K562 (cell line): ENCODE measurements around the gene OR2Y1. TPM values are rescaled to one million over a fixed set of nuclear protein-coding genes. Genes with fewer than 3 reads are reported as not detected.

Experiments
- ATF2 ChIP-seq: sonication (generic); formaldehyde crosslinking; IDR thresholded peaks from 2 replicates; pipeline ENCODE4 v1.8.1; 2022; ENCODE audit warnings: missing genetic modification reagents
- CBFA2T2 ChIP-seq: fragments of 450-650 bp; conservative IDR thresholded peaks from 2 replicates; pipeline ENCODE4 v1.6.1; 2017; ENCODE audit warnings: mild to moderate bottlenecking
- CCAR2 ChIP-seq: fragments of 200-400 bp; formaldehyde crosslinking; IDR thresholded peaks from 2 replicates; pipeline ENCODE4 v1.6.1; 2017; ENCODE audit warnings: mild to moderate bottlenecking, low read depth, low read length
- CREB1 ChIP-seq, 2 experiments: sonication (generic) in 1 of 2; formaldehyde crosslinking in 1 of 2; IDR thresholded peaks; 2 replicates each; pipeline versions ENCODE4 v1.6.1 to v1.8.0; 2012 to 2022; ENCODE audit warnings: inconsistent platforms in 1 of 2, mild to moderate bottlenecking in 1 of 2, missing genetic modification reagents in 1 of 2, moderate library complexity in 1 of 2
- GTF3C2 ChIP-seq: IDR thresholded peaks from 3 replicates; pipeline ENCODE4 v1.6.1; 2011; ENCODE audit warnings: borderline replicate concordance, mild to moderate bottlenecking, moderate library complexity; ENCODE audit not compliant: insufficient read length; ENCODE audit errors: extremely low read depth
- NFYB ChIP-seq: IDR thresholded peaks from 2 replicates; pipeline ENCODE4 v1.6.1; 2011; ENCODE audit warnings: mild to moderate bottlenecking, moderate library complexity; ENCODE audit not compliant: insufficient read length; ENCODE audit errors: extremely low read depth
- POLR2B ChIP-seq: fragments of 450-650 bp; IDR thresholded peaks from 2 replicates; pipeline ENCODE4 v1.6.1; 2018; ENCODE audit warnings: low read depth; ENCODE audit not compliant: partially characterized antibody
- PURB ChIP-seq: sonication (generic); formaldehyde crosslinking; IDR thresholded peaks from 2 replicates; pipeline ENCODE4 v1.9.0; 2021; ENCODE audit warnings: low read depth, mild to moderate bottlenecking, missing genetic modification reagents
- ZNF764 ChIP-seq: fragments of 250-450 bp; sonication (Bioruptor Pico); IDR thresholded peaks from 2 replicates; pipeline ENCODE4 v1.4.0; 2020; ENCODE audit warnings: low read depth, mild to moderate bottlenecking, moderate library complexity
- polyA plus RNA-seq, 8 experiments: library from polyadenylated mRNA; depleted of rRNA in 4 of 8; stranded (reverse) in 5 of 8; unstranded in 3 of 8; fragments of >200 nt; fragmentation: Nextera tagmentation in 2 of 8; fragmentation: Illumina TruSeq in 1 of 8; extraction: Ambion mirVana in 2 of 8; extraction: Trizol in 1 of 8; gene quantifications; 2 replicates each; pipeline versions ENCODE4 v1.2.1 to v1.2.3, GENCODE V29; 2011 to 2014; ENCODE audit warnings: inconsistent platforms in 1 of 8, missing spikeins in 1 of 8
- total RNA-seq, 7 experiments: library from RNA; depleted of rRNA in 6 of 7; stranded (reverse); fragments of >200 nt in 6 of 7; fragmentation: Illumina TruSeq in 2 of 7; extraction: Trizol in 2 of 7; gene quantifications; 2 replicates each; pipeline versions ENCODE4 v1.2.1 to v1.2.3, GENCODE V29; 2011 to 2021; ENCODE audit warnings: low replicate concordance in 1 of 7
- TF ChIP-seq, protein P1 (sequence below): fragments of 150-350 bp; conservative IDR thresholded peaks from 2 replicates; pipeline ENCODE4 v1.6.1; 2014; ENCODE audit warnings: low read length

The OR2Y1 gene
- total and polyA plus RNA-seq, 9 of the 15 experiments (the other 6 are each of a cell fraction or from before 2014, with no cell fraction given): not detected

DNA sequence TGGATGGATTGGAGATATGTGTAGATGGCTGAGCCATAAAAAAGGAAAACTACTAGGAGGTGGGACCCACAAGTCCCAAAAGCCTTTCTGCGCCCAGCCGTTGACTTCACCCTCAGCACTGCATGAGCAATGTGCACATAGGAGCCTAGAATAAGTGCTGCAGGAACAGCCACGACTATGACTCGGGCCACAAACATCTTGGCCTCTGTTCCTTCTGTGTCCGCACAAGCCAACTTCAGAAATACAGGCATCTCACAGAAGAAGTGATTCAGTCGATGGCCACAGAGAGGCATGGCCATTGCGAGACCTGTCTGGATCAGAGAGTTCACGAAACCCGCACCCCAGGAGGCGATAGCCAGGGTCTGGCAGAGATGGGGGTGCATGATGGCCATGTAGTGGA lies 587 bp downstream of the OR2Y1 start (continued):
- TF ChIP-seq GTF3C2 (no peak), ATF2 (CRISPR knock-in tag) (no peak), CREB1 (IDR thresholded peaks at IDR 0.05) (no peak), CREB1 (CRISPR knock-in tag; IDR thresholded peaks at IDR 0.05) (no peak), POLR2B (no peak), CCAR2 (no peak), PURB (CRISPR knock-in tag) (no peak), ZNF764 (no peak), NFYB (no peak), CBFA2T2 (no peak)
- TF ChIP-seq, protein P1, sequence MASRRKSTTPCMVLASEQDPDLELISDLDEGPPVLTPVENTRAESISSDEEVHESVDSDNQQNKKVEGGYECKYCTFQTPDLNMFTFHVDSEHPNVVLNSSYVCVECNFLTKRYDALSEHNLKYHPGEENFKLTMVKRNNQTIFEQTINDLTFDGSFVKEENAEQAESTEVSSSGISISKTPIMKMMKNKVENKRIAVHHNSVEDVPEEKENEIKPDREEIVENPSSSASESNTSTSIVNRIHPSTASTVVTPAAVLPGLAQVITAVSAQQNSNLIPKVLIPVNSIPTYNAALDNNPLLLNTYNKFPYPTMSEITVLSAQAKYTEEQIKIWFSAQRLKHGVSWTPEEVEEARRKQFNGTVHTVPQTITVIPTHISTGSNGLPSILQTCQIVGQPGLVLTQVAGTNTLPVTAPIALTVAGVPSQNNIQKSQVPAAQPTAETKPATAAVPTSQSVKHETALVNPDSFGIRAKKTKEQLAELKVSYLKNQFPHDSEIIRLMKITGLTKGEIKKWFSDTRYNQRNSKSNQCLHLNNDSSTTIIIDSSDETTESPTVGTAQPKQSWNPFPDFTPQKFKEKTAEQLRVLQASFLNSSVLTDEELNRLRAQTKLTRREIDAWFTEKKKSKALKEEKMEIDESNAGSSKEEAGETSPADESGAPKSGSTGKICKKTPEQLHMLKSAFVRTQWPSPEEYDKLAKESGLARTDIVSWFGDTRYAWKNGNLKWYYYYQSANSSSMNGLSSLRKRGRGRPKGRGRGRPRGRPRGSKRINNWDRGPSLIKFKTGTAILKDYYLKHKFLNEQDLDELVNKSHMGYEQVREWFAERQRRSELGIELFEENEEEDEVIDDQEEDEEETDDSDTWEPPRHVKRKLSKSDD: no peak
- TF ChIP-seq, all 486 proteins: peak for 0
